HAP-1 (cell line): ENCODE results near the gene ZNF185.

Source experiments
- DNase-seq, 2 experiments: peaks; one replicate each; pipeline ENCODE4 v3.0.0-alpha.2; 2016 to 2020; ENCODE audit warnings: low spot score in 2 of 2
- H3K27me3 ChIP-seq: fragments of 250-450 bp; sonication (Bioruptor Pico); 2 replicates; pipeline ENCODE4 v1.5.1; 2020; ENCODE audit warnings: low read depth, mild to moderate bottlenecking, moderate library complexity
- H3K36me3 ChIP-seq: fragments of 250-450 bp; sonication (Bioruptor Pico); replicated peaks from 2 replicates; pipeline ENCODE4 v1.5.1; 2020; ENCODE audit warnings: mild to moderate bottlenecking
- H3K4me1 ChIP-seq: fragments of 250-450 bp; sonication (Bioruptor Pico); 2 replicates; pipeline ENCODE4 v1.5.1; 2020; ENCODE audit warnings: mild to moderate bottlenecking
- H3K4me3 ChIP-seq: fragments of 250-450 bp; sonication (Bioruptor Pico); 2 replicates; pipeline ENCODE4 v1.5.1; 2020; ENCODE audit warnings: mild to moderate bottlenecking, moderate library complexity
- H3K9me3 ChIP-seq: fragments of 250-450 bp; sonication (Bioruptor Pico); 2 replicates; pipeline ENCODE4 v1.5.1; 2020; ENCODE audit warnings: mild to moderate bottlenecking, moderate library complexity
- in situ Hi-C: fragments of 300-500 bp; cut with MboI; formaldehyde crosslinking; loops from 3 replicates; pipeline ENCODE4 v1.14.3; 2020; ENCODE audit warnings: low sequenced_read_pairs, inconsistent platforms, mixed read lengths

The ZNF185 gene

GRCh38 chrX:152881289-152881688, 16.6 kb upstream of the ZNF185 start:
- Histone ChIP-seq H3K4me3 (no peak overlapping the region), H3K36me3 (no peaks in the 10 kb centered on the region), H3K27me3 (peaks cover 8% of the 10 kb centered on the region; the same call in 1 of the 2 replicates), H3K4me1 (no peaks in the 10 kb centered on the region), H3K9me3 (no peaks in the 10 kb centered on the region)
- in situ Hi-C loops, result no loop called here
- no peak for DNase-seq

DNA sequence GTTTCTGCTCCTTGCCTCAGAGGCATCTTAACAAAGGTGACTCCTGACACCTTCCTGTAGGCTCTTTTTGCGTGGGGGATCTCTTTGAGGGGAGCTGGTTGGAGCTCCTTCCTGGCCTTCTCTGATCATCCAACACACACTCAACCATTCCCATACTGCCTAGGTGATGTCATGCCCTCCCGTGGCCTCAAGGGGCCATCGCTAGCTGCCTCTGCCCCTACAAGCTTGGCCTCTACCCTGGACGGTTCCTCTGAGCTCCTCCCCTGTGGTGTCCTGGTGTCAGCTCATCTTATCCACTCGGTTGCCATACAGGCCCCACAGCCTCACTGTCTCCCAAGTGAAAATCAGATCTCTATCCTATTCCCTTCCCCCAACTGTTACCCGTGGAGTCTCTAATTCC, 13.7 kb upstream of the ZNF185 start:
- Histone ChIP-seq H3K4me1 (no peaks in the 10 kb centered on the region; the same call in 1 of the 2 replicates), H3K9me3 (peaks cover 3% of the 10 kb centered on the region; the same call in 1 of the 2 replicates), H3K27me3 (peaks cover 17% of the 10 kb centered on the region), H3K36me3 (no peaks in the 10 kb centered on the region), H3K4me3 (no peak overlapping the region)
- in situ Hi-C loops, result no loop called here
- no peak for DNase-seq

DNA sequence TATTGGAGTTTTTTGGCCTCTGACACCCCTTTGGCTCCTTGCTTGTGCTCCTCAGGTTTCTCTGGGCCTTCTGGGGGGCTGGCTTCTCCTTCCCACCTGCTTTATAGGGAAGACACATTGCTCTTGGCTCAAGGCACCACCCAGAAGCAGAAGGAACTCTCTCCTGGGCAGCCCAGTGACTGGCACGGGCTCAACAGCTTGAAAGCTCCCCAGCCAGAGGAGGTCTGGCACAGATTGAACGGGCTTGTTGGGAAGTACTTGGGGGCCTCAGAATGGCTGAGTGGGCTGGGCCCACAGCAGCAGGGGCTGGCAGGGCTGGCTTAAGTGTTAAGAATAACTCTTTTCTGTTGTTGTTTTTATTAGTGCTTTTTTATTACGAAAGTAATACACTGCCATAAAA, 11.2 kb upstream of the ZNF185 start:
- H3K27me3 ChIP-seq, result peaks cover 18% of the 10 kb centered on the region
- in situ Hi-C loops, result no loop called here
- H3K9me3 ChIP-seq, result peaks cover 3% of the 10 kb centered on the region; the same call in 1 of the 2 replicates
- H3K4me3 ChIP-seq, result no peak overlapping the region
- no peaks in the 10 kb centered on the region; the same call in 1 of the 2 replicates for H3K4me1 ChIP-seq
- DNase-seq, result no peak
- H3K36me3 ChIP-seq, result no peaks in the 10 kb centered on the region

GRCh38 chrX:152892499-152892898, 5.4 kb upstream of the ZNF185 start:
- Histone ChIP-seq H3K9me3 (peaks cover 3% of the 10 kb centered on the region; the same call in 1 of the 2 replicates), H3K4me3 (no peak overlapping the region), H3K4me1 (no peaks in the 10 kb centered on the region; the same call in 1 of the 2 replicates), H3K36me3 (no peaks in the 10 kb centered on the region), H3K27me3 (peaks cover 22% of the 10 kb centered on the region)
- no peak for DNase-seq
- in situ Hi-C loops, result no loop called here

DNA sequence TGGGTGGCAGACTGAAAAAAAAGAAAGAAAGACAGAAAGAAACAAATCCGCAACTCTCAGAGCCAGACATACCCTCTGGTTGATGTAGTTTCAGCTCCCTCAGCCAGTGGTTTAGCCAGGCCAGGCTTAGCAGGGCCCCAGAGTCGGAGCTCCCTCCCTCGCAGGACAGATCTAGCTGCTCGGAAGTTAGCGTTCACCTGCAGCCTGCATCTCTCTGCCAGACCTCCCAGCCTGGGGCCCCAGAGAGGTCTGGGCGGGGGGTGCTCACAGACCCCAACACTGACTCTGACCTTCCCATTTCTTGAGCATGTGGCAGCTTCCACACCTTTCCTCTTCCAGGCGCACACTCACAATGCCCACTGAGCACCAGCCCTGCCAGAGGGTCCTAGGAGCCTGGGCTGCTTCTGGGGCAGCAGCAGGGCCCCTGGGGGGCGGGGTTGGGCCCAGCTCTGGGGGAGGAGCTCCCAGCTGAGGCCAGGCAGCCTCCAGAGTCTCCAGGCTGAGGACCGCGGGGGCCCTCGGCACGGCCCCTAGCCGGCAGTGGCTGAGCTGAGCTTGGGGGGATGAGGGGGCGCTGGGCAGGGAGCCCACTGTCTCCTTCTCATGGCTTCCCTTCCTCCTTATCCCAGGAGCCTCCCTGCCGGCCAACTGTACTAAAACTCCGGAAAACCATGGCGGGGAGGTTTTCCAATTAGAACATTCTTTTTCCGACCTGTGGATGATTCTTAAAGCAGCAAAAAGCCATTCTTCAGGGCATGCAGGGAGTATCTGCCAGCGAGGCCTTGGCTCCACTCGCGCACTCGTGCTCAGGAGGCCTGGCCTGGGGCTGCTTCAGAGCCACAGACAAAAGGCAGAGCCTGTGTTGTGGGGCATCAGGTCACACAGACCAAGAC, 4.6 kb upstream of the ZNF185 start:
- no peak overlapping the region for H3K4me3 ChIP-seq
- no peaks in the 10 kb centered on the region for H3K9me3 ChIP-seq
- H3K36me3 ChIP-seq, result no peaks in the 10 kb centered on the region
- DNase-seq, result no peak
- in situ Hi-C loops, result no loop called here
- H3K27me3 ChIP-seq, result peaks cover 14% of the 10 kb centered on the region
- no peaks in the 10 kb centered on the region; the same call in 1 of the 2 replicates for H3K4me1 ChIP-seq

DNA sequence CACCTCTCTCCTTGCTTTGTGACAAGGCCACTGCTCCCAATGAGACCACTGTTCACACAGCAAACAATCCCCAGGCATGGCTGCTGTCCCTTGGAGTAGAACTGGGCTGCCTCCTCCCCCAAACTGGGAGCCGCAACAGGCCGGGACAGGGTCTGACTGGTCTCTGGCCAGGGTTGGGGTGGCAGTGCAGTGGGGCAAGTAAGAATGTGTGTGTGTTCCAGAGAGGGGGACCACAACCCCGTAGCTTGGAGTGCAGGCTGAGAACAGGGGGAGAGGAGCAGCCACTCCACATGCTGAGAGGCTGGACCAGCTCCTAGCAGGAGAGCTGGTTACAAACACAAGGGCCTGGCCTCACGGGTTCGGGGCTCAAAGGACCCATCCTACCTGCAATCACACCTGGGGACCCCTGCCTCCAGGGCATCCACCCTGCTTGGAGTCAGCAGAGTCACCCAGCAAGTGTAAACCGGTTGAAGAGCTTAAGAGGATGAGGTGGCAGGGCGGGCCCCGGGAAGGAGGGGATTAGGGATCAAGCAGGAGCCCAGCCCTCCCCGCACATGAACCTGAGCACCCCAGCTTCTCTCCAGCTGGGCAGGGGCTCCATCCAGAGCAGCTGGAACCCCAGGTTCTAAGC, 3.8 kb upstream of the ZNF185 start:
- DNase-seq, result no peak
- no peaks in the 10 kb centered on the region for H3K9me3 ChIP-seq
- H3K4me1 ChIP-seq, result no peaks in the 10 kb centered on the region; the same call in 1 of the 2 replicates
- H3K36me3 ChIP-seq, result no peaks in the 10 kb centered on the region
- in situ Hi-C loops, result no loop called here
- no peak overlapping the region for H3K4me3 ChIP-seq
- H3K27me3 ChIP-seq, result peaks cover 13% of the 10 kb centered on the region

DNA sequence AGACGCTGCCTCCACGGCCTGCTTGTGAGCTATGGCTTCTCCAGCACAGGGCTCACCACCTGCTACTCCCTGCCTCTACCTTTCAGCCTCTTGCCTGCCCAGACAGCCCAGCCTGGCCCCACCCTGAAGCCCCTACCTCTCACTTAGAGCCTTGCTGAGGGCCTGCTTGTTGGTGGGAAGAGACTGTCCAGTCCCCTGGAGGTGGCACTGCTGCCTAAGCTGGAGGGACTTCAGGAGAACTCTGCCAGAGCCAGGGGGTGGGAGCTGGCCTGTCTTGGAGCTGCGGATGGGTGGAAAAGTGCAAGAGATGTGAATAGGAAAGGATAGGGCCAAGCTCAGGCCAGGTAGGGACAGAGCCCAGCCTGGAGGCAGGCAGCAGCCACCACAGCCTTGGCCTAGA, 2.7 kb upstream of the ZNF185 start:
- Histone ChIP-seq H3K4me1 (no peaks in the 10 kb centered on the region), H3K4me3 (no peak overlapping the region), H3K36me3 (no peaks in the 10 kb centered on the region), H3K27me3 (peaks cover 9% of the 10 kb centered on the region), H3K9me3 (no peaks in the 10 kb centered on the region)
- DNase-seq, result no peak
- in situ Hi-C loops, result no loop called here

GRCh38 chrX:152895724-152896420, 2.0 kb upstream of the ZNF185 start:
- Histone ChIP-seq H3K4me3 (no peak overlapping the region), H3K27me3 (peaks cover 9% of the 10 kb centered on the region; the same call in 1 of the 2 replicates), H3K36me3 (no peaks in the 10 kb centered on the region), H3K4me1 (no peaks in the 10 kb centered on the region), H3K9me3 (no peaks in the 10 kb centered on the region)
- in situ Hi-C loops, result no loop called here
- DNase-seq, result no peak

- Histone ChIP-seq H3K27me3 (peaks cover 9% of the 10 kb centered on the region; the same call in 1 of the 2 replicates), H3K9me3 (no peaks in the 10 kb centered on the region), H3K36me3 (no peaks in the 10 kb centered on the region), H3K4me3 (no peak overlapping the region), H3K4me1 (no peaks in the 10 kb centered on the region)
- in situ Hi-C loops, result no loop called here
- no peak for DNase-seq
Observed at GRCh38 chrX:152896450-152896849, 1.4 kb upstream of the ZNF185 start.

GRCh38 chrX:152898442-152898841, 575 bp downstream of the ZNF185 start:
- in situ Hi-C loops, result no loop called here
- Histone ChIP-seq H3K36me3 (no peaks in the 10 kb centered on the region), H3K9me3 (no peaks in the 10 kb centered on the region), H3K27me3 (no peaks in the 10 kb centered on the region), H3K4me3 (peak overlapping the region; percentile 38), H3K4me1 (no peaks in the 10 kb centered on the region)
- no peak for DNase-seq

DNA sequence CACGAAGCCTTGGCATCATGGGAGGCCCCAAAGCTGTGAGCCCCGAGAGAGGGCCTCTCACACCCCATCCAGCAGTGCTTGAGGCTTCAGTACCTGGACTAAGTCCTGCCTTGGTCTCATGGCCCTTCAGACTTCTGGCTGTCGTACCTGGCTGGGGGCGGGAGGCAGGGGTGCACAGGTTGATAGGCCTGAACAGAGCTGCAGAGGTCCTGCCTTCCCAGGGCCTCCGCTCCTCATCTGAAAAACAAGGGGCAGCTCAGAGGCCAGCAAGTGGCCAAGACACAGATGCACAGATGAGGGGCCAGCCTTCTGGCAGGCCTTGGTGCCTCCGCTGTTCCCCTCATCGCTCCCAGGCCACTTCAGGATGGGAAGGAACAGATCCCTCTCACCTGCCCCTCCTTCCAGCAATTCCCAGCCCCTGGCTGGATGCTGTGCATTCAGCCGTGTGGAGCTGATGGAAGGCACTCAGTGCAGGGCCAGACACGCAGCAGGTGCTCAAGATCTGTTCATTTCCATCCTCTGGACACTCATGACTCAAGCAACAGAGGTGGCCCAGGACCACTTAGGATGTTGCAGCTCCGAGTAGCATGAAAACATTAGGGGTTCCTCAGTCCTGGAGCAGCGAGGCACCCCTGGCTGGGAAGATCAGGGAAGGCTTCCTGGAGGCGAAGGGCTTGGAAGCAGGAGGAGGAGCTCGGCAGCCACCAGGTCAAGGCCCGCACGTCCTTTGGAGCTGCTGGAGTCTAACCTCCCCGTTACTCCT, 1.4 kb downstream of the ZNF185 start:
- in situ Hi-C loops, result no loop called here
- Histone ChIP-seq H3K27me3 (no peaks in the 10 kb centered on the region), H3K4me3 (no peak overlapping the region), H3K9me3 (no peaks in the 10 kb centered on the region), H3K4me1 (peaks cover 1% of the 10 kb centered on the region; the same call in 1 of the 2 replicates), H3K36me3 (no peaks in the 10 kb centered on the region)
- no peak for DNase-seq

GRCh38 chrX:152899874-152900719, 2.2 kb downstream of the ZNF185 start:
- in situ Hi-C loops, result no loop called here
- no peak for DNase-seq
- no peaks in the 10 kb centered on the region for H3K36me3 ChIP-seq
- no peaks in the 10 kb centered on the region for H3K9me3 ChIP-seq
- peaks cover 3% of the 10 kb centered on the region; the same call in 1 of the 2 replicates for H3K4me1 ChIP-seq
- H3K27me3 ChIP-seq, result no peaks in the 10 kb centered on the region
- H3K4me3 ChIP-seq, result no peak overlapping the region
